ENCODE measurements around the gene ADAMTSL1. TPM values are rescaled to one million over a fixed set of nuclear protein-coding genes. Genes with fewer than 3 reads are reported as not detected.

ADAMTSL1 gene
- total RNA-seq, 2 experiments from 2014 or later = not detected

DNA sequence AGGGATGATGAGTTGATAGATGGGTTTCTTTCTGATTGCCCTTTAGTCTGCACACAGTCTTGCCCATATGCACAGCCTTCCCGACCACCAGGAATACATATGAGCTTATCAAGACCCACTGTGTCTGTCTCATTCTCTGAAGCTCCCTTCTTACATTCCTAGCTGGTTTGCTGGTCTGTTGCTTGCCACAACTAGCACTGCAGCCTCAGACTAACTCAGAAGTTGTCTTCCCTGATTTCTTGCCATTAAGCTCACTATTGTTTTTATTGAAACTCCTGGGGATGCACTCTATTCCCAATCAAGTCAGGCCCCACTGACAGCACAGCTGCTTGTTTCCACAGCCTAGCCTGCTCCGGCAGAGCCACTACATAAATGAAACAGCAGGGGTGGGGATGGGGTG lies 461.6 kb downstream of the ADAMTSL1 start:
- H3K27ac ChIP-seq (ENCODE audit: low read depth, low read length, poor library complexity, severe bottlenecking) = no peak overlapping the region
- no peaks in the 10 kb centered on the region for H3K36me3 ChIP-seq (ENCODE audit: insufficient read depth, low read length)
- TF ChIP-seq EZH2phosphoT487 (IDR thresholded peaks at IDR 0.05; ENCODE audit: borderline replicate concordance, low read depth, low read length) = no peak
- TF ChIP-seq CTCF (conservative IDR thresholded peaks at IDR 0.05; ENCODE audit: low read length) = no peak
- DNase-seq (ENCODE audit: low spot score) = no peak
- ChIA-PET CTCF (ENCODE audit: unreplicated experiment) (no interaction called here), POLR2A (interaction anchor here (1.0 kb wide), 1 partner anchor 9 kb away, joined by 3 read pairs; no protein-coding TSS in a partner anchor)
- H3K4me2 ChIP-seq (ENCODE audit: low read length) = no peak overlapping the region
- H3K4me1 ChIP-seq (ENCODE audit: insufficient read depth, low read length, poor library complexity, severe bottlenecking) = no peaks in the 10 kb centered on the region
- H3K9me3 ChIP-seq (ENCODE audit: low read length) = no peaks in the 10 kb centered on the region
- BruUV-seq (replicated peaks) = no TSS peak
- no peaks in the 10 kb centered on the region for H3K9me2 ChIP-seq (ENCODE audit: insufficient read depth, low read length)
- H3K79me2 ChIP-seq (ENCODE audit: insufficient read depth, low read depth, low read length) = no peaks in the 10 kb centered on the region
- no peak overlapping the region for H2AFZ ChIP-seq (ENCODE audit: low read length)
- H3K4me3 ChIP-seq (ENCODE audit: low read depth, low read length, poor library complexity, severe bottlenecking) = no peak overlapping the region
- H4K20me1 ChIP-seq (ENCODE audit: insufficient read depth, low read length) = no peaks in the 10 kb centered on the region
- intact Hi-C loops (cut with micrococcal nuclease; ENCODE audit: unreplicated experiment) = no loop called here

DNA sequence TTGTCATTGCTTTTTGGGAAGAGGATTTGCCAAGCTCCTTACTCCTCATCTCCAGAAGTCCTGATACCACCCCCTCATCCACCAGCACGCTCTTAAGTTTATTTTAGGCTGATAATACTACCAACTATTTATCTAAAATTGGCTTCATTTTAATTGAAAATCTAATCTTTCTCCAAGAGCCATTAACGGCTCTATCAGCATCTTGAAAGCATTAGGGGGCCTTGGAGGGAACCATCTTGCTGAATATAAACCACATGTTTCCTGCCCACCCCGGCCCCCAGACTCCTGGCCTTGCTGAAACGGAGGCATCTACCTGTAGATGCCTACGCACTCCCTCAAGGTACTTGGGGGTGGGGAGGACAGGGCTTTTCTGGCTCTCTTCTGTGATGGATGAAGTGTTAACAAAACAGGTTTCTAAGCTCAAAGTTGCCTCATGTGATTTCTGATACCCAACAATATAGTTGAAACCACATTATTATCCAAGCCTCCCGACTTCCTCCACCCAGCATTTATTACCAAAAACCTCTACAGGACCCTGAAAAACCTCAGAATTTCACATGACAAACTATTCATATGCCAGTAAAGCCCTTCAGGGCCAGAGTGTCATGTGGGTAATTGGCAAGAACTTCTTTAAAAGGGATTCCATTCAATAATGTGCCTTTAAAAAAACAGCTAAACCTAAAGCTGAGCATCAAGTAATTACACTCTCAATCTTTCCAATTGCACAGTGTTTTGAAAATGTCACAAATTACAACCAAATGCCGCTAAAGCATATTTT lies 462.3 kb downstream of the ADAMTSL1 start:
- Histone ChIP-seq H4K20me1 (ENCODE audit: insufficient read depth, low read length) (no peaks in the 10 kb centered on the region), H3K4me2 (ENCODE audit: low read length) (no peak overlapping the region), H3K4me3 (ENCODE audit: low read depth, low read length, poor library complexity, severe bottlenecking) (no peak overlapping the region), H3K9me3 (ENCODE audit: low read length) (no peaks in the 10 kb centered on the region), H3K4me1 (ENCODE audit: insufficient read depth, low read length, poor library complexity, severe bottlenecking) (no peaks in the 10 kb centered on the region), H3K27ac (ENCODE audit: low read depth, low read length, poor library complexity, severe bottlenecking) (no peak overlapping the region), H3K36me3 (ENCODE audit: insufficient read depth, low read length) (no peaks in the 10 kb centered on the region), H3K79me2 (ENCODE audit: insufficient read depth, low read depth, low read length) (no peaks in the 10 kb centered on the region), H3K9me2 (ENCODE audit: insufficient read depth, low read length) (no peaks in the 10 kb centered on the region), H2AFZ (ENCODE audit: low read length) (no peak overlapping the region)
- no peak for DNase-seq (ENCODE audit: low spot score)
- intact Hi-C loops (cut with micrococcal nuclease; ENCODE audit: unreplicated experiment) = no loop called here
- ChIA-PET CTCF (ENCODE audit: unreplicated experiment) (no interaction called here), POLR2A (interaction anchor here (1.0 kb wide), 1 partner anchor 10 kb away, joined by 3 read pairs; no protein-coding TSS in a partner anchor)
- TF ChIP-seq EZH2phosphoT487 (IDR thresholded peaks at IDR 0.05; ENCODE audit: borderline replicate concordance, low read depth, low read length) (no peak), CTCF (conservative IDR thresholded peaks at IDR 0.05; ENCODE audit: low read length) (no peak)
- no TSS peak for BruUV-seq (replicated peaks)

- ChIA-PET POLR2A (interaction anchor here (1.6 kb wide), 1 partner anchor 11 kb away, joined by 4 read pairs; no protein-coding TSS in a partner anchor), CTCF (ENCODE audit: unreplicated experiment) (no interaction called here)
- H3K27ac ChIP-seq (ENCODE audit: low read depth, low read length, poor library complexity, severe bottlenecking) = no peak overlapping the region
- no peak overlapping the region for H3K4me2 ChIP-seq (ENCODE audit: low read length)
- DNase-seq (ENCODE audit: low spot score) = no peak
- intact Hi-C loops (cut with micrococcal nuclease; ENCODE audit: unreplicated experiment) = no loop called here
- no TSS peak for BruUV-seq (replicated peaks)
- no peaks in the 10 kb centered on the region for H3K79me2 ChIP-seq (ENCODE audit: insufficient read depth, low read depth, low read length)
- H3K9me3 ChIP-seq (ENCODE audit: low read length) = no peaks in the 10 kb centered on the region
- H3K9me2 ChIP-seq (ENCODE audit: insufficient read depth, low read length) = no peaks in the 10 kb centered on the region
- no peak overlapping the region for H3K4me3 ChIP-seq (ENCODE audit: low read depth, low read length, poor library complexity, severe bottlenecking)
- H2AFZ ChIP-seq (ENCODE audit: low read length) = no peak overlapping the region
- H4K20me1 ChIP-seq (ENCODE audit: insufficient read depth, low read length) = no peaks in the 10 kb centered on the region
- TF ChIP-seq CTCF (conservative IDR thresholded peaks at IDR 0.05; ENCODE audit: low read length) (no peak), EZH2phosphoT487 (IDR thresholded peaks at IDR 0.05; ENCODE audit: borderline replicate concordance, low read depth, low read length) (no peak)
- no peaks in the 10 kb centered on the region for H3K4me1 ChIP-seq (ENCODE audit: insufficient read depth, low read length, poor library complexity, severe bottlenecking)
- no peaks in the 10 kb centered on the region for H3K36me3 ChIP-seq (ENCODE audit: insufficient read depth, low read length)
These were observed 466.0 kb downstream of the ADAMTSL1 start for GRCh38 chr9:18939943-18940342.
